Measurements from ENCODE around the gene FERMT1. TPM values are rescaled to one million over a fixed set of nuclear protein-coding genes. Genes with fewer than 3 reads are reported as not detected.

FERMT1 gene
- total and polyA plus RNA-seq, 2 donors (not counting 3 experiments of a cell fraction or from before 2014, with no cell fraction given) = 0.11 to 1.5 TPM

GRCh38 chr20:6029538-6029937 is 93.3 kb downstream of the FERMT1 start:
- Histone ChIP-seq H4K20me1 (replicated peaks; ENCODE audit: control insufficient read depth, extremely low read depth, insufficient read depth, low read length) (peaks cover 3% of the 10 kb centered on the region), H3K9ac (replicated peaks; ENCODE audit: extremely low read depth, insufficient read depth, low read length) (no peak overlapping the region), H3K36me3 (ENCODE audit: control insufficient read depth in 2 of 2, extremely low read depth in 1 of 2, insufficient read depth in 2 of 2, low read length in 2 of 2) (peaks cover 0 to 4% of the 10 kb centered on the region in 2 experiments), H3K27ac (ENCODE audit: insufficient read depth, low read depth, low read length) (no peak overlapping the region), H3K79me2 (ENCODE audit: control insufficient read depth, insufficient read depth, low read length) (peaks cover 6% of the 10 kb centered on the region), H3K4me3 (replicated peaks in 1 of 3; ENCODE audit: insufficient read depth in 1 of 3, low read depth in 1 of 3, low read length in 3 of 3) (no peak overlapping the region), H2AFZ (ENCODE audit: low read depth, low read length) (no peak overlapping the region), H3K4me2 (ENCODE audit: insufficient read depth, low read length) (no peak overlapping the region), H3K9me3 (replicated peaks; ENCODE audit: control insufficient read depth, insufficient read depth, low read length) (peaks cover 3% of the 10 kb centered on the region), H3K27me3 (ENCODE audit: control insufficient read depth in 2 of 2, insufficient read depth in 2 of 2, low read length in 2 of 2) (no peaks in the 10 kb centered on the region), H3K4me1 (ENCODE audit: control insufficient read depth, extremely low read depth, insufficient read depth, low read length) (peaks cover 11% of the 10 kb centered on the region), H3K9me1 (replicated peaks; ENCODE audit: control insufficient read depth, extremely low read depth, insufficient read depth, low read length) (no peaks in the 10 kb centered on the region)
- dilution Hi-C loops (cut with MboI; ENCODE audit: extremely low pct_ligation_motif_present, low sequenced_read_pairs) (no loop called here), intact Hi-C loops (cut with micrococcal nuclease) (no loop called here)
- CTCF ChIA-PET = no interaction called here
- DNase-seq (ENCODE audit: low read depth, low spot score) (no peak), FAIRE-seq (no peak)
- BruUV-seq (replicated peaks) = no TSS peak
- TF ChIP-seq CTCF (IDR thresholded peaks at IDR 0.05; ENCODE audit: extremely low read depth in 1 of 2, insufficient read depth in 1 of 2, low read depth in 1 of 2, low read length in 2 of 2) = no peak
- TF ChIP-seq JUN (IDR thresholded peaks at IDR 0.05; ENCODE audit: borderline replicate concordance, insufficient read depth, insufficient read length, low read depth) = no peak
- no peak for TF ChIP-seq GATA2 (IDR thresholded peaks at IDR 0.05; ENCODE audit: insufficient read depth, insufficient read length, low read depth, low read length)
- TF ChIP-seq POLR2AphosphoS5 (IDR thresholded peaks at IDR 0.05; ENCODE audit: insufficient read depth, low read depth, low read length) = no peak
- no peak for TF ChIP-seq POLR2A (IDR thresholded peaks at IDR 0.05; ENCODE audit: low read depth, low read length)
- no peak for TF ChIP-seq MAX (IDR thresholded peaks at IDR 0.05; ENCODE audit: insufficient read depth, insufficient read length)
- no peak for TF ChIP-seq EZH2 (IDR thresholded peaks at IDR 0.05; ENCODE audit: borderline replicate concordance, low read depth, low read length, severe bottlenecking)
- TF ChIP-seq FOS (IDR thresholded peaks at IDR 0.05; ENCODE audit: borderline replicate concordance, insufficient read depth, low read length) = no peak
- no peak for TF ChIP-seq MYC (IDR thresholded peaks at IDR 0.05; ENCODE audit: low read depth, low read length)
- POLR2A ChIA-PET = interaction anchor here (0.7 kb wide), 1 partner anchor 14 kb away, joined by 16 read pairs; no protein-coding TSS in a partner anchor

Measured in endothelial cell of umbilical vein (primary cell).